ENCODE measurements around the gene NAGLU. TPM values are rescaled to one million over a fixed set of nuclear protein-coding genes. Genes with fewer than 3 reads are reported as not detected.

NAGLU gene
- 29.4 TPM for total RNA-seq

- peak in 2 of 3 donors; percentile 90 to 91 for DNase-seq (ENCODE audit: low read depth in 2 of 3, low spot score in 2 of 3)
Measured at GRCh38 chr17:42536048-42536371, at the start of gene NAGLU. TSS of gene NAGLU (plus strand) at chr17:42536241. CDS start at chr17:42536273, 32 bp downstream.

- no peak for DNase-seq (ENCODE audit: low read depth in 2 of 3, low spot score in 2 of 3)
Measured at GRCh38 chr17:42488032-42488431, 48.0 kb upstream of the NAGLU start.

GRCh38 chr17:42493319-42493718 lies 42.7 kb upstream of the NAGLU start:
- no peak for DNase-seq (ENCODE audit: low read depth in 2 of 3, low spot score in 2 of 3)

- DNase-seq (ENCODE audit: low read depth in 2 of 3, low spot score in 2 of 3): no peak
Measured at GRCh38 chr17:42494673-42495072, 41.4 kb upstream of the NAGLU start.

GRCh38 chr17:42498828-42499227 lies 37.2 kb upstream of the NAGLU start:
- DNase-seq (ENCODE audit: low read depth in 2 of 3, low spot score in 2 of 3): no peak

- no peak for DNase-seq (ENCODE audit: low read depth in 2 of 3, low spot score in 2 of 3)
Measured at GRCh38 chr17:42502091-42502490, 34.0 kb upstream of the NAGLU start.

- DNase-seq (ENCODE audit: low read depth in 2 of 3, low spot score in 2 of 3): no peak
Measured at GRCh38 chr17:42502926-42503325, 33.1 kb upstream of the NAGLU start.

GRCh38 chr17:42507671-42508070 lies 28.4 kb upstream of the NAGLU start:
- no peak for DNase-seq (ENCODE audit: low read depth in 2 of 3, low spot score in 2 of 3)

GRCh38 chr17:42508426-42509165 lies 27.4 kb upstream of the NAGLU start:
- DNase-seq (ENCODE audit: low read depth in 2 of 3, low spot score in 2 of 3): no peak

GRCh38 chr17:42509409-42509808 lies 26.6 kb upstream of the NAGLU start:
- no peak for DNase-seq (ENCODE audit: low read depth in 2 of 3, low spot score in 2 of 3)

- DNase-seq (ENCODE audit: low read depth in 2 of 3, low spot score in 2 of 3): peak in 1 of 3 donors; percentile 29
Measured at GRCh38 chr17:42509841-42510240, 26.2 kb upstream of the NAGLU start.

GRCh38 chr17:42512246-42512645 lies 23.8 kb upstream of the NAGLU start:
- DNase-seq (ENCODE audit: low read depth in 2 of 3, low spot score in 2 of 3): no peak

GRCh38 chr17:42512733-42513251 lies 23.2 kb upstream of the NAGLU start:
- DNase-seq (ENCODE audit: low read depth in 2 of 3, low spot score in 2 of 3): no peak

- no peak for DNase-seq (ENCODE audit: low read depth in 2 of 3, low spot score in 2 of 3)
Measured at GRCh38 chr17:42513686-42514085, 22.4 kb upstream of the NAGLU start.

GRCh38 chr17:42514279-42514678 lies 21.8 kb upstream of the NAGLU start:
- no peak for DNase-seq (ENCODE audit: low read depth in 2 of 3, low spot score in 2 of 3)

GRCh38 chr17:42514867-42515266 lies 21.2 kb upstream of the NAGLU start:
- no peak for DNase-seq (ENCODE audit: low read depth in 2 of 3, low spot score in 2 of 3)

- peak in 2 of 3 donors; percentile 79 to 86 for DNase-seq (ENCODE audit: low read depth in 2 of 3, low spot score in 2 of 3)
Measured at GRCh38 chr17:42517516-42517915, 18.5 kb upstream of the NAGLU start.

GRCh38 chr17:42518046-42518754 lies 17.8 kb upstream of the NAGLU start:
- DNase-seq (ENCODE audit: low read depth in 2 of 3, low spot score in 2 of 3): peak in 2 of 3 donors; percentile 74 to 85

- peak in 2 of 3 donors; percentile 64 to 72 for DNase-seq (ENCODE audit: low read depth in 2 of 3, low spot score in 2 of 3)
Measured at GRCh38 chr17:42518755-42519545, 17.1 kb upstream of the NAGLU start.

GRCh38 chr17:42519546-42520491 lies 16.2 kb upstream of the NAGLU start:
- no peak for DNase-seq (ENCODE audit: low read depth in 2 of 3, low spot score in 2 of 3)
